Panc1 (cell line): Measurements from ENCODE around the gene KIF12. TPM values are rescaled to one million over a fixed set of nuclear protein-coding genes. Genes with fewer than 3 reads are reported as not detected.

Source experiments
- ATAC-seq: fragments of 200-7000 bp; cut with Tn5 transposase; 2 replicates; pipeline ENCODE4 v1.9.1; 2020; ENCODE audit warnings: mild to moderate bottlenecking, moderate library complexity
- BruUV-seq: library from RNA; stranded (reverse); fragments of 400-500 nt; replicated peaks from 2 replicates; lab custom pipeline; 2021; lab: Mats Ljungman, UMichigan
- CTCF ChIA-PET: fragments of 300-600 bp; sonication (Branson Sonifier 250); formaldehyde crosslinking; loops from one replicate; lab custom pipeline; 2022; ENCODE audit warnings: antibody characterized with exemption; lab: Charles Lee
- POLR2A ChIA-PET: fragments of 300-600 bp; sonication (Branson Sonifier 250); formaldehyde crosslinking; loops from one replicate; lab custom pipeline; 2022; ENCODE audit warnings: antibody characterized with exemption; lab: Charles Lee
- DNase-seq: peaks from one replicate; pipeline ENCODE4 v3.0.0-alpha.2; 2010; ENCODE audit warnings: low read depth, low spot score
- H3K27ac ChIP-seq: 2 replicates; pipeline ENCODE4 v1.5.1; 2011; ENCODE audit warnings: mild to moderate bottlenecking, low read length, inconsistent platforms
- H3K27me3 ChIP-seq: fragments of 200-500 bp; sonication (Bioruptor generic); 2 replicates; pipeline ENCODE4 v1.6.0; 2014; ENCODE audit warnings: low read length, inconsistent platforms; ENCODE audit not compliant: control insufficient read depth, insufficient read depth
- H3K36me3 ChIP-seq: fragments of 200-500 bp; sonication (Bioruptor generic); 2 replicates; pipeline ENCODE4 v1.5.1; 2014; ENCODE audit warnings: inconsistent platforms, mild to moderate bottlenecking, low read length, moderate library complexity; ENCODE audit not compliant: control insufficient read depth, insufficient read depth
- H3K4me1 ChIP-seq: 2 replicates; pipeline ENCODE4 v1.5.1; 2011; ENCODE audit warnings: inconsistent platforms, mild to moderate bottlenecking, low read length, moderate library complexity; ENCODE audit not compliant: control insufficient read depth, insufficient read depth
- H3K4me3 ChIP-seq, 2 experiments: 2 replicates each; pipeline ENCODE4 v1.5.1; 2011 to 2012; ENCODE audit warnings: low read depth in 2 of 2, low read length in 2 of 2, mild to moderate bottlenecking in 2 of 2, inconsistent platforms in 1 of 2, moderate library complexity in 1 of 2
- H3K9me3 ChIP-seq: fragments of 200-500 bp; sonication (Bioruptor generic); 2 replicates; pipeline ENCODE4 v1.5.1; 2014; ENCODE audit warnings: low read depth, mild to moderate bottlenecking, inconsistent platforms, low read length, moderate library complexity; ENCODE audit not compliant: control insufficient read depth, insufficient read depth
- CTCF ChIP-seq: fragments of 450-650 bp; IDR thresholded peaks from 2 replicates; pipeline ENCODE4 v1.5.1; 2017; ENCODE audit warnings: mild to moderate bottlenecking
- POLR2AphosphoS5 ChIP-seq: IDR thresholded peaks from 2 replicates; pipeline ENCODE4 v1.6.1; 2012; ENCODE audit warnings: mild to moderate bottlenecking, low read depth, low read length, moderate library complexity
- SIN3A ChIP-seq: IDR thresholded peaks from 2 replicates; pipeline ENCODE4 v1.6.1; 2012; ENCODE audit warnings: low read depth, mild to moderate bottlenecking, low read length, moderate library complexity, borderline replicate concordance; ENCODE audit not compliant: insufficient read depth
- TCF7L2 ChIP-seq: IDR thresholded peaks from 2 replicates; pipeline ENCODE4 v1.6.1; 2011; ENCODE audit warnings: mild to moderate bottlenecking, low read depth, low read length, inconsistent platforms
- in situ Hi-C: cut with HindIII; loops from 2 replicates; pipeline ENCODE4 v1.10.0; 2016; ENCODE audit warnings: low sequenced_read_pairs, low pct_unique_long_range_greater_than_20kb
- intact Hi-C: fragments of 100-400 bp; cut with micrococcal nuclease; formaldehyde crosslinking; loops from one replicate; pipeline ENCODE4 v1.10.0; 2022; ENCODE audit not compliant: unreplicated experiment
- total RNA-seq: library from RNA; stranded (reverse); gene quantifications from one replicate; pipeline ENCODE4 v1.2.1, GENCODE V29; 2021; ENCODE audit not compliant: unreplicated experiment
- TF ChIP-seq, protein P1 (sequence below), 2 experiments: IDR thresholded peaks; 2 replicates each; pipeline ENCODE4 v1.6.1; 2011 to 2012; ENCODE audit warnings: low read depth in 2 of 2, control low read depth in 1 of 2, low read length in 1 of 2, mild to moderate bottlenecking in 1 of 2, moderate library complexity in 1 of 2; ENCODE audit not compliant: insufficient read depth in 1 of 2

KIF12 gene
- total RNA-seq, 1 experiment from 2014 or later, result 0.87 TPM

DNA sequence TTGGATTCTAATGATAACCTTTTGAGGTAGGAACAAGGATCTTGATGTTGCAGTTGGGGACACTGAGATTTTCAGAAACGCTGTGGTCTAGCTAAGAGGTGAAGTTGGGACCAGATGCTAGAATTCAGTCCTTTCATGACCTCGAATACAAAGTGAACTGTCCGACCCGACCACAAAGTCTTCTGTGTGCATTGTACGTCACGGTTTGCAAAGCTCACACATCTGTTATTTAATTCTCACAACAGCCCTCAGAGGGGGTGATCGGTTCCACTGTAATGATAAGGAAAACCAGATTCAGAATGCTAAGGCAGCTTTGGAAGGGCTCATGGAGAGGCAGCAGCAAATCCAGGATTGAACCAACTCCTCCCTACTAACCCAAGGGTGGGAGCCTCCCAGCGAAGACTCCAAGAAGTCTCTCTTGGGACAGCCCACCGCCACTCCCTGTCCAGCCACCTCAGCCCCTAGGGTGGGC, 16.6 kb upstream of the KIF12 start:
- in situ Hi-C loops, result no loop called here
- ChIA-PET POLR2A (no interaction called here), CTCF (no interaction called here)
- intact Hi-C loops, result no loop called here
- H3K4me1 ChIP-seq, result no peaks in the 10 kb centered on the region
- no peaks in the 10 kb centered on the region for H3K9me3 ChIP-seq
- H3K27ac ChIP-seq, result no peak overlapping the region
- no peak overlapping the region for H3K4me3 ChIP-seq
- H3K27me3 ChIP-seq, result no peaks in the 10 kb centered on the region; the same call in 1 of the 2 replicates
- DNase-seq (no peak), ATAC-seq (no peak)
- no peaks in the 10 kb centered on the region for H3K36me3 ChIP-seq
- BruUV-seq, result no TSS peak
- TF ChIP-seq POLR2AphosphoS5, result no peak
- no peak for TF ChIP-seq CTCF
- TF ChIP-seq TCF7L2, result no peak
- no peak for TF ChIP-seq SIN3A
- TF ChIP-seq, protein P1, sequence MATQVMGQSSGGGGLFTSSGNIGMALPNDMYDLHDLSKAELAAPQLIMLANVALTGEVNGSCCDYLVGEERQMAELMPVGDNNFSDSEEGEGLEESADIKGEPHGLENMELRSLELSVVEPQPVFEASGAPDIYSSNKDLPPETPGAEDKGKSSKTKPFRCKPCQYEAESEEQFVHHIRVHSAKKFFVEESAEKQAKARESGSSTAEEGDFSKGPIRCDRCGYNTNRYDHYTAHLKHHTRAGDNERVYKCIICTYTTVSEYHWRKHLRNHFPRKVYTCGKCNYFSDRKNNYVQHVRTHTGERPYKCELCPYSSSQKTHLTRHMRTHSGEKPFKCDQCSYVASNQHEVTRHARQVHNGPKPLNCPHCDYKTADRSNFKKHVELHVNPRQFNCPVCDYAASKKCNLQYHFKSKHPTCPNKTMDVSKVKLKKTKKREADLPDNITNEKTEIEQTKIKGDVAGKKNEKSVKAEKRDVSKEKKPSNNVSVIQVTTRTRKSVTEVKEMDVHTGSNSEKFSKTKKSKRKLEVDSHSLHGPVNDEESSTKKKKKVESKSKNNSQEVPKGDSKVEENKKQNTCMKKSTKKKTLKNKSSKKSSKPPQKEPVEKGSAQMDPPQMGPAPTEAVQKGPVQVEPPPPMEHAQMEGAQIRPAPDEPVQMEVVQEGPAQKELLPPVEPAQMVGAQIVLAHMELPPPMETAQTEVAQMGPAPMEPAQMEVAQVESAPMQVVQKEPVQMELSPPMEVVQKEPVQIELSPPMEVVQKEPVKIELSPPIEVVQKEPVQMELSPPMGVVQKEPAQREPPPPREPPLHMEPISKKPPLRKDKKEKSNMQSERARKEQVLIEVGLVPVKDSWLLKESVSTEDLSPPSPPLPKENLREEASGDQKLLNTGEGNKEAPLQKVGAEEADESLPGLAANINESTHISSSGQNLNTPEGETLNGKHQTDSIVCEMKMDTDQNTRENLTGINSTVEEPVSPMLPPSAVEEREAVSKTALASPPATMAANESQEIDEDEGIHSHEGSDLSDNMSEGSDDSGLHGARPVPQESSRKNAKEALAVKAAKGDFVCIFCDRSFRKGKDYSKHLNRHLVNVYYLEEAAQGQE (IDR thresholded peaks at IDR 0.05; ENCODE audit: insufficient read depth in 1 of 2, low read depth in 2 of 2, low read length in 1 of 2), result no peak

GRCh38 chr9:114114364-114114763, 15.3 kb upstream of the KIF12 start:
- ChIA-PET CTCF (no interaction called here), POLR2A (no interaction called here)
- H3K27me3 ChIP-seq, result no peaks in the 10 kb centered on the region; the same call in 1 of the 2 replicates
- no peaks in the 10 kb centered on the region for H3K36me3 ChIP-seq
- in situ Hi-C loops, result no loop called here
- intact Hi-C loops, result no loop called here
- DNase-seq (no peak), ATAC-seq (no peak)
- no peak overlapping the region for H3K27ac ChIP-seq
- H3K9me3 ChIP-seq, result no peaks in the 10 kb centered on the region
- TF ChIP-seq TCF7L2, result no peak
- no peak for TF ChIP-seq CTCF
- TF ChIP-seq SIN3A, result no peak
- TF ChIP-seq, protein P1 (IDR thresholded peaks at IDR 0.05; ENCODE audit: insufficient read depth in 1 of 2, low read depth in 2 of 2, low read length in 1 of 2), result no peak
- no peak for TF ChIP-seq POLR2AphosphoS5
- H3K4me1 ChIP-seq, result no peaks in the 10 kb centered on the region
- no TSS peak for BruUV-seq
- H3K4me3 ChIP-seq, result no peak overlapping the region
